Uterus (tissue), 2 donors: ENCODE measurements around the gene CAMTA1.

Experiments used
- POLR2A ChIP-seq, 2 donors: fragments of 450-650 bp; IDR thresholded peaks; one replicate each; pipeline ENCODE4 v1.6.1; 2016; ENCODE audit warnings: antibody characterized with exemption in 2 of 2, mild to moderate bottlenecking in 1 of 2, moderate library complexity in 1 of 2
- TF ChIP-seq, protein P1 (sequence below), 4 experiments: fragments of 200-600 bp in 2 of 4; fragments of 450-650 bp in 2 of 4; sonication (generic) in 2 of 4; IDR thresholded peaks; one replicate each; pipeline ENCODE4 v1.5.1; 2016 to 2019; ENCODE audit warnings: antibody characterized with exemption in 4 of 4, mild to moderate bottlenecking in 2 of 4, moderate library complexity in 1 of 4

DNA sequence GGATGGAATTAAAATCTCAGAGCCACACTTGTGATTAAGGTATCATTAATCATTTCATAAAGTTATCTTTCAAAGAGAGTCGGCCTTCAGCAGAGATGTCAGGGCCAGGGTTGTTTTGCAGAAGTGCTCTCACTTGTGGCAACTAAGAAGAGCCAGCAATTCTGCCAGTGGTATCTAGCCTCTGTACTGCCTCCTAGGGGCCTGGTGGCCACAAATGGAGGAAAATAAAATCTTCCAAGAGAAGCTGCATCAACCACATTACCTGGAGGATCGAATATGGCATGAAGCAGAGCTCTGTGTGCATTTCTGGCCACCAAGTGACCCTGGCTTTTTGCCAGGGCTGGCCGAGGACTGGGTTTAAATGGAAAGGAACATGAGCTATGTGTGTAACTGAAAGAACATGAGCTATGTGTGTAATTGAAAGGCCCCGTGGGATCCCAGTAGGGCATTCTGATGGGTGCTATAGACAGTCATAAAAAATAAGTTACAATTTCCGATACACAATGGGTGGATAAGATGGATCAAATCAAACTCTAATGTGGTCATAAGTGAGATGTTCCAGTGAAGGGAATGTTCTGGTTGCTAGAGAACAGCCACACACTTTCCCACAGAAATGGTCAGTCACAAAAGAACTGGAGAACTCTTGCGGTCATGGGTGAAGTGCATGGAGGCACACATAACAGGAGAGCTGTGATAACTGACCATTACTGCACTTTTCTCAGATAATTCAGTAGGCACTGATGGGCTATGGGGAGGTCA is 335.8 kb downstream of the CAMTA1 start:
- TF ChIP-seq, protein P1, sequence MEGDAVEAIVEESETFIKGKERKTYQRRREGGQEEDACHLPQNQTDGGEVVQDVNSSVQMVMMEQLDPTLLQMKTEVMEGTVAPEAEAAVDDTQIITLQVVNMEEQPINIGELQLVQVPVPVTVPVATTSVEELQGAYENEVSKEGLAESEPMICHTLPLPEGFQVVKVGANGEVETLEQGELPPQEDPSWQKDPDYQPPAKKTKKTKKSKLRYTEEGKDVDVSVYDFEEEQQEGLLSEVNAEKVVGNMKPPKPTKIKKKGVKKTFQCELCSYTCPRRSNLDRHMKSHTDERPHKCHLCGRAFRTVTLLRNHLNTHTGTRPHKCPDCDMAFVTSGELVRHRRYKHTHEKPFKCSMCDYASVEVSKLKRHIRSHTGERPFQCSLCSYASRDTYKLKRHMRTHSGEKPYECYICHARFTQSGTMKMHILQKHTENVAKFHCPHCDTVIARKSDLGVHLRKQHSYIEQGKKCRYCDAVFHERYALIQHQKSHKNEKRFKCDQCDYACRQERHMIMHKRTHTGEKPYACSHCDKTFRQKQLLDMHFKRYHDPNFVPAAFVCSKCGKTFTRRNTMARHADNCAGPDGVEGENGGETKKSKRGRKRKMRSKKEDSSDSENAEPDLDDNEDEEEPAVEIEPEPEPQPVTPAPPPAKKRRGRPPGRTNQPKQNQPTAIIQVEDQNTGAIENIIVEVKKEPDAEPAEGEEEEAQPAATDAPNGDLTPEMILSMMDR (IDR thresholded peaks at IDR 0.05): no peak
- TF ChIP-seq POLR2A (IDR thresholded peaks at IDR 0.05): no peak
